Measurements from ENCODE around the gene CRAT. TPM values are rescaled to one million over a fixed set of nuclear protein-coding genes. Genes with fewer than 3 reads are reported as not detected.
A peak's percentile ranks its signal among the peaks of the same experiment; 100 is the strongest.

CRAT gene
- total RNA-seq, 1 experiment from 2014 or later, result 14.5 TPM

- peaks cover 30% of the 10 kb centered on the region for H3K4me1 Mint-ChIP-seq (ENCODE audit: insufficient read depth, unreplicated experiment)
- no peaks in the 10 kb centered on the region for H3K27me3 Mint-ChIP-seq (ENCODE audit: insufficient read depth, unreplicated experiment)
- peak; percentile 60 for DNase-seq (ENCODE audit: unreplicated experiment)
- H3K36me3 Mint-ChIP-seq (ENCODE audit: insufficient read depth, unreplicated experiment), result peaks cover 21% of the 10 kb centered on the region
- POLR2A ChIA-PET, result interaction anchor here (0.6 to 5.7 kb wide), 33 partner anchors 9 to 694 kb away, joined by 3 to 154 read pairs (median 5); partner anchors contain the start of genes IER5L, NTMT1, PTGES and SH3GLB2
- H3K27ac Mint-ChIP-seq (ENCODE audit: low read depth, unreplicated experiment), result peak overlapping the region; percentile 97
- TF ChIP-seq CTCF (IDR thresholded peaks at IDR 0.05; ENCODE audit: unreplicated experiment), result no peak
- no peaks in the 10 kb centered on the region for H3K9me3 Mint-ChIP-seq (ENCODE audit: unreplicated experiment)
- CTCF ChIA-PET, result interaction anchor here (0.5 to 9.2 kb wide), 17 partner anchors 10 to 499 kb away, joined by 3 to 103 read pairs (median 5); partner anchors contain the start of gene NTMT1
- no TSS peak for BruUV-seq (replicated peaks)
- intact Hi-C loops (cut with micrococcal nuclease), result loop anchor here (1.0 kb wide), 1 partner anchor 15 kb away; no protein-coding TSS in a partner anchor
- H3K4me3 Mint-ChIP-seq (ENCODE audit: unreplicated experiment), result peak overlapping the region; percentile 74
Measured at GRCh38 chr9:129140397-129141065, 29.9 kb upstream of the CRAT start.

GRCh38 chr9:129139993-129140396 is 29.4 kb upstream of the CRAT start:
- DNase-seq (ENCODE audit: unreplicated experiment), result peak; percentile 99
- Mint-ChIP-seq H3K36me3 (ENCODE audit: insufficient read depth, unreplicated experiment) (peaks cover 21% of the 10 kb centered on the region), H3K4me3 (ENCODE audit: unreplicated experiment) (peak overlapping the region; percentile 74), H3K9me3 (ENCODE audit: unreplicated experiment) (no peaks in the 10 kb centered on the region), H3K27ac (ENCODE audit: low read depth, unreplicated experiment) (peak overlapping the region; percentile 97), H3K27me3 (ENCODE audit: insufficient read depth, unreplicated experiment) (no peaks in the 10 kb centered on the region), H3K4me1 (ENCODE audit: insufficient read depth, unreplicated experiment) (peaks cover 30% of the 10 kb centered on the region)
- POLR2A ChIA-PET, result interaction anchor here (0.6 to 5.7 kb wide), 33 partner anchors 8 to 694 kb away, joined by 3 to 154 read pairs (median 5); partner anchors contain the start of genes IER5L, NTMT1, PTGES and SH3GLB2
- CTCF ChIA-PET, result interaction anchor here (0.5 to 9.2 kb wide), 22 partner anchors 10 to 1196 kb away, joined by 3 to 103 read pairs (median 4); partner anchors contain the start of gene NTMT1
- BruUV-seq (replicated peaks), result TSS peak; percentile 88
- TF ChIP-seq CTCF (IDR thresholded peaks at IDR 0.05; ENCODE audit: unreplicated experiment), result no peak
- intact Hi-C loops (cut with micrococcal nuclease), result loop anchor here (1.0 to 2.0 kb wide), 7 partner anchors 15 to 650 kb away; no protein-coding TSS in a partner anchor

GRCh38 chr9:129139233-129139992 is 28.8 kb upstream of the CRAT start:
- POLR2A ChIA-PET, result interaction anchor here (0.6 to 5.7 kb wide), 41 partner anchors 8 to 695 kb away, joined by 3 to 154 read pairs (median 4); partner anchors contain the start of genes IER5L and NTMT1
- no TSS peak for BruUV-seq (replicated peaks)
- Mint-ChIP-seq H3K27me3 (ENCODE audit: insufficient read depth, unreplicated experiment) (no peaks in the 10 kb centered on the region), H3K36me3 (ENCODE audit: insufficient read depth, unreplicated experiment) (peaks cover 27% of the 10 kb centered on the region), H3K4me1 (ENCODE audit: insufficient read depth, unreplicated experiment) (peaks cover 30% of the 10 kb centered on the region), H3K27ac (ENCODE audit: low read depth, unreplicated experiment) (peak overlapping the region; percentile 97), H3K4me3 (ENCODE audit: unreplicated experiment) (peak overlapping the region; percentile 74), H3K9me3 (ENCODE audit: unreplicated experiment) (no peaks in the 10 kb centered on the region)
- peak; percentile 92 for DNase-seq (ENCODE audit: unreplicated experiment)
- intact Hi-C loops (cut with micrococcal nuclease), result loop anchor here (1.0 to 2.0 kb wide), 6 partner anchors 35 to 651 kb away; no protein-coding TSS in a partner anchor
- peak; percentile 91 for TF ChIP-seq CTCF (IDR thresholded peaks at IDR 0.05; ENCODE audit: unreplicated experiment)
- CTCF ChIA-PET, result interaction anchor here (0.5 to 9.2 kb wide), 33 partner anchors 9 to 1196 kb away, joined by 3 to 103 read pairs (median 4); partner anchors contain the start of genes C9orf50, IER5L and NTMT1

Measured in MCF 10A (cell line).